Tibial nerve (tissue), 4 donors: ENCODE data around the gene ALDOB.

Experiments
- CTCF ChIP-seq, 5 experiments: fragments of 200-600 bp in 3 of 5; fragments of 450-650 bp in 2 of 5; sonication (generic) in 3 of 5; IDR thresholded peaks; one replicate each; pipeline ENCODE4 v1.5.1; 2016 to 2019; ENCODE audit warnings: antibody characterized with exemption in 5 of 5, mild to moderate bottlenecking in 3 of 5, moderate library complexity in 2 of 5
- EP300 ChIP-seq, 2 donors: sonication (generic); formaldehyde crosslinking; IDR thresholded peaks; one replicate each; pipeline ENCODE4 v1.6.1; 2017; ENCODE audit warnings: antibody characterized with exemption in 2 of 2, mild to moderate bottlenecking in 1 of 2
- POLR2A ChIP-seq, 2 donors: fragments of 450-650 bp; IDR thresholded peaks; one replicate each; pipeline ENCODE4 v1.6.1; 2017; ENCODE audit warnings: antibody characterized with exemption in 2 of 2, mild to moderate bottlenecking in 2 of 2, moderate library complexity in 2 of 2

GRCh38 chr9:101400120-101400519, 35.5 kb downstream of the ALDOB start:
- TF ChIP-seq CTCF (IDR thresholded peaks at IDR 0.05) (no peak), POLR2A (IDR thresholded peaks at IDR 0.05) (no peak), EP300 (IDR thresholded peaks at IDR 0.05) (no peak)
